HG02973 (cell line): ENCODE results near the gene POLR3E.
"Not testable (repeated sequence)": the region's sequence is repeated elsewhere in the genome, so short reads cannot be mapped to it uniquely, and the experiment has no call there.

ENCODE experiments used
- ATAC-seq: cut with Tn5 transposase; IDR thresholded peaks from one replicate; pipeline ENCODE4 v1.9.1; 2021; ENCODE audit warnings: moderate library complexity; ENCODE audit not compliant: unreplicated experiment

POLR3E gene

DNA sequence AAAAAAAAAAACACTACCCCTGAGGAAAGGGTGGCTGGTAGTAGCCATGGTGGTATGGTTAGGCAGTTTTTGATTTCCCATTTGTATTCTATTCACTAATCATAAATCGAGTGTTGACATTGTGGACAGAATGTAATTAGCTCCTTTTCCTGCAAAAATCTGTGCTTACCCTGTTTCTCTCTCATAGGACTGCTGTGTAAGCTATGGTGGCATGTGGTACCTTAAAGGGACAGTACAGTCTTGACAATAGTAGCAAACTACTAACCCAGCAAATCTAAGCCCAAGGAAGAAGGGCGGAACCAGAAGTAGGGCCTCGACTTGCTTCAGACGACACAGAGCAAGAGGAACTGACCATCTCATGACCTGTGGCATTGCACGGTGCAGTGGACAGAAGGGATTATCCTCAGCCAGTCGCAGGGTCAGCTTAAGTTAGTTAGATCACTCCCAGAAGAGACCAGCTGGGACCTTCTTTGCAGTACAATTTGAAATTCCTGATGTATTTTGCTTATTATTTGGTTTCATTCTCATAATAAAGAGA is 36.3 kb downstream of the POLR3E start:
- ATAC-seq, result no peak

DNA sequence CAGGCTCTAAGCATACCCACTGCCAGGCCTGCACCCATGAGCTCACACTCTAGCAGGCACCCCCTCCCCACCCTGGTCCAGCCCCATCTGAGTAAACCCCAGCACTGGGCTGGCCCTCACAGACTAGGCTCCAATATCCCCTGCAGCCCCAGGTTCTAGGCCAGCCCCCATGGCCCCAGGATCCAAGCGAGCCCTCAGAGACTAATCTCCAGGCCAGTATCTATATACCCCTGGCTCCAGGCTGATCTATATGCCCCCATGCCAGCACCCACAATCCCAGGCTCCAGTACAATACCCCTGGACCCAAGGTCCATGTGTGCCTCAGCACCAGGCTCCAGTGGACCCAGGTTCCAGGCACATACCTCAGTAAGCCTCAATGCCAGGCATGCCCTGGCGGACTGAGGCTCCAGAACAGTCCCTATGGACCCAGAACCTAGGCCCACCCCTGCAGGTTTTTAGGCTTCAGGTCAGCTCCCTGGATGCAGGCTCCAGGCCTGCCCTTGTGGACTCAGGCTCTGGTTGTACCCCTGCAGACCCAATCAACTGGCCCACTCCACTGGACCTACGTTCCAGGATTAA is 38.5 kb downstream of the POLR3E start:
- ATAC-seq, result no peak

DNA sequence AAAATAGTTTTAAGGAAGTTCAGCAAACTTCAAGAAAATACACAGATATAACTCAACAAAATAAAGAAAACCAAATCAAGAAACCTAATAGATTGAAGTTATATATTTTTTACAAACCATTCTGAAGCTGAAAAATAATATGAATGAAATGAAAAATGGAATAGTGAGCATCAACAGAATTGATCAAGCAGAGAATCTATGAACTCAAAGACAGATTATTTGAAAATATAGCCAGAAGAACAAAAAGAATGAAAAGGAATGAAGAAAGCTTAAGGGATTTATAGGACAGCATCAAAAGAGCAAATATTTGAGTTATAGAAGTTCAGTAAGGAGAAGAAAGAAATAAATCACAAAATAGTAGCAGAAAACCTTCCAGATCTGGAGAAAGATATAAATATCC is 39.4 kb downstream of the POLR3E start:
- ATAC-seq, result no peak

DNA sequence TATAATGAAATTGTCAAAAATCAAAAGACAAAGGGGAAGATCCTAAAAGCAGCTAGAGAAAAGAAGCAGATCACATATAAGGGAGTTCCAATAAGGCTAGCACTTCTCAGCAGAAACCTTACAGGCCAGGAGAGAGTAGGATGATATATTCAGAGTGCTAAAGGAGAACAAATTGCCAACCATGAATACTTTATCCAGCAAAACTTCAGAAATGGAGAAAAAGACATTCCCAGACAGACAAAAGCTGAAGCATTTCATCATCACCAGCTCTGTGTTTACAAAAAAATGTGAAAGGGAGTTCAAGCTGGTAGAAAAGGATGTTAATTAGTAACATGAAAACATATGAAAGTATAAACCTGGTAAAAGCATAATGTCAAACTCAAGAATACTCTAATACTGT is 39.8 kb downstream of the POLR3E start:
- no peak for ATAC-seq

DNA sequence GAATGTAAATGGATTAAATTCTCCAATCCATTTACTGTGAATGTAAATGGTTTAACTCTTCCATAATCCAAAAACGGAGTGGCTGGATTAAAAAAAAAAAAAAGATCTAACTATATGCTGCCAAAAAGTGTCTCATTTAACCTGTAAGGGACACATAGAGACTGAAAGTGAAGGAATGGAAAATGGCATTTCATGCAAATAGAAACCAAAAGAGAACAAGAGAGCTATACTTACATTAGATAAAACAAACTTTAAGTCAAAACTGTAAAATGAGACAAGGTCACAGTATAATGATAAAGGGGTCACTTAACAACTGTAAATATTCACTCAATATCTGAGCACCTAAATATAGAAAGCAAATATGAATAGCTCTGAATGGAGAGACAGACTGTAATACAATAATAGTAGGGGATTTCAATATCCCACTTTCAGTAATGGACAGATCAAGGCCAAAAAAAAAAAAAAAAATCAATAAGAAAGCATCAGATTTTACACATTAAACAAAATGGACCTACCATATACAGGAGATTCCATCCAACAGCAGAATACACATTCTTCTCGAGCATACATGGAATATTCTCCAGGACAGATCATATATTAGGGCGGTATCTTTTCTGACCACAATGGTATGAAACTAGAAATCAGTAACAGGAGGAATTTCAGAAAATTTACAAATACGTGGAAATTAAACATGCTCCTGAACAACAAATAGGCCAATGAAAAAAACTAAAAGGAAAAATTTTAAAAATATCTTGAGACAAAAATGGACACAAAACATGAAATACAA is 40.8 kb downstream of the POLR3E start:
- no peak for ATAC-seq

DNA sequence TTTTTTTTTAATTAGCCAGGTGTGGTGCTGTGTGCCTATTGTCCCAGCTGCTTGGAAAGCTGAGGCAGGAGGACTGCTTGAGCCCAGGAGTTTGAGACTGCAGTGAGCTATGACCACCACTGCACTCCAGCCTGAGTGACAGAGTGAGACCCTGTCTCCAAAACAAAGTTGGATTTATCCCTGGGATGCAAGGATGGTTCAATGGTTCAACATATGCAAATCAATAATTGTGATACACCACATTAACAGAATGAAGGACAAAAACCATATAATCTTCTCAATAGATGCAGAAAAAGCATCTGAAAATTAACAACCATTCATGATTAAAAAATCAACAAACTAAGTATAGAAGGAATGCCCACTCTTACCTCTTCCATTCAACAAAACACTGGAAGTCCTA is 43.7 kb downstream of the POLR3E start:
- ATAC-seq, result no peak

DNA sequence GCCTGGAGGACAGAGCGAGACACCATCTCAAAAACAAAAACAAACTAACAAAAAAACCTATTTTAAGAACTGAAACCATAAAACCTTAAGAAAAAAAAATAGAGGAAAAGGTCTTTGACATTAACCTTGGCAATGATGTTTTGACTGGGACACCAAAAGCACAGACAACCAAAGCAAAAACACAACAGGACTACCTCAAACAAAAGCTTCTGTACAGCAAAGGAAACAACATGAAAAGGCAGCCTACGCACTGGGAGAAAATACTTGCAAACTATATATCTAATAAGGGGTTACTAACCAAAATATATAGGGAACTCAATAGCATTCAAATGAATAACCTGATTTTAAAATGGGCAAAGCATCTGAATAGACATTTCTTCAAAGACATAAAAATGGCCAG is 44.9 kb downstream of the POLR3E start:
- ATAC-seq, result no peak

DNA sequence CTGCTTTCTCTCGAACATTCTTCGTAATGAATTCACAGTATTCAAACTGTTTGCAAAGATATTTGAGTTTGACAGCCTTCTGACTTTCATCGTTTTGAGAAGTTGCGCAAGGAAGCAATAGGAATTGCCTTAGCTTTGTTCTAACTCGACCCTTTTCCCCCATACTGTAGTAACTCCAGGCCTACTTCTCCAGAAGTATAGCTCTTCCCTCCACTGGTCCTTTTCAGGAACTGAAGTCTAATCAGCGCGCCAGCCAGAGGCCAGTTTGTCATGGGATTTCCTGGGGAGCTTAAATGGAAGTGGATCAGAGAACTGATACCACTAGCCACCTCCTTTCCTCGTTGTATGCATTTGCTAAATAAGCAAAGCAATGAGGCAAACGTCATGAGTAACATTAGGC is 49.3 kb downstream of the POLR3E start:
- no peak for ATAC-seq

DNA sequence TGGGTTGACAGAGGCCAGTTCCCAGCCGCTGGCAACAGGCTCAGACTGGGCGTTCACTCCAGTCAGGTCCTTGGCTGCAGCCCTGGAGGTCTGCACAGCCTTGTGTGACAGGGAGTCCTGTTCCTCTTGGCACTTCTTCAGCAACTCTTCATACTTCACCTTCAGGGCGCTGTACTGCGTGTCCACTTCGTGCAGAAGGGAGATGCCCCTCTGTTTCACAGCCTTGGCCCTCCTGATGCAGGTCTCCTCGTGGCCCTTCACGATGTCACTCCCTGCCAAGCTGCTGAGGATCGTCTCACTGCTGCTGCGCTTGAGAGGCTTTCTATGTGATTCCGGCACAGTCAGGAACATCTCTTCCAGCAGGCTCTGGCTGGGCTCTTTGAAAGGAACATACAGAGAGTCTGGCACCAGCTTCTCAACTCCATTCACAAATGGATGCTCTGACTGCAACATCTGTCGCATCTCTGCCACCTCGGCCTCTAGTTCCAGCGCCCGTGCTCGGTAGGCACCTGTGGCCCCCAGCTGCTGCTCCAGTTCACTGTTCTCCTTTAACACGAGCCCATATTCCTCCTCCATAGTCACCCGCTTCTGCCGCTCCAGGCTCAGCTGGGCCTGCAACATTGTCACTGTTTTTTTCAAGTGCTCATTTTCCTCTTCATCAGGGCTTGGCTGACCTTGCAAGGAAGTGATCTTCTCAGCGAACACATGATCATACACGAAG is 50.1 kb downstream of the POLR3E start:
- no peak for ATAC-seq

DNA sequence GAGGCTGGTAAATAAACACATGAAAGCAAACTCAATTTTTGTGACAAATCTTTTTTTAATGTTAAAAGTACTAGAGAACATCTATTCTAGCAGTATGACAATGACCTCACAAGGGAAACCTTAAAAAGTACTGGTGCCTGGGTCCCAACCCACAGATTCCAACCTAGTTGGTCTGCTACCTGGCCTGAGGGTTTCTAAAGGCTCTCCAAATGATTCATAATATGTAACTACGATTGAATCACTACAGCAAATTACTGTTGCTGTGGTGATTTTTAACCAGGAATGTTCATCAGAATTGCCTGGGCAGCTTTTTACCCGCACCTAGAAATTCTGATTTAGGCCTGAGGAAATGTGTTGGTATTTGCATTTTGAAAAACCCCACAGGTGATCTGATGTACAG is 51.1 kb downstream of the POLR3E start:
- ATAC-seq, result no peak

DNA sequence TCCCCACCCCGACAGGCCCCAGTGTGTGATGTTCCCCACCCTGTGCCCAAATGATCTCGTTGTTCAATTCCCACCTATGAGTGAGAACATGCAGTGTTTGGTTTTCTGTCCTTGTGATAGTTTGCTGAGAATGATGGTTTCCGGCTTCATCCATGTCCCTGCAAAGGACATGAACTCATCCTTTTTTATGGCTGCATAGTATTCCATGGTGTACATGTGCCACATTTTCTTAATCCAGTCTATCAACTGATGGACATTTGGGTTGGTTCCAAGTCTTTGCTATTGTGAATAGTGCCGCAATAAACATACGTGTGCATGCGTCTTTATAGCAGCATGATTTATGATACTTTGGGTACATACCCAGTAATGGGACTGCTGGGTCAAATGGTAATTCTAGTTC is 53.8 kb downstream of the POLR3E start:
- ATAC-seq, result not testable (repeated sequence)

DNA sequence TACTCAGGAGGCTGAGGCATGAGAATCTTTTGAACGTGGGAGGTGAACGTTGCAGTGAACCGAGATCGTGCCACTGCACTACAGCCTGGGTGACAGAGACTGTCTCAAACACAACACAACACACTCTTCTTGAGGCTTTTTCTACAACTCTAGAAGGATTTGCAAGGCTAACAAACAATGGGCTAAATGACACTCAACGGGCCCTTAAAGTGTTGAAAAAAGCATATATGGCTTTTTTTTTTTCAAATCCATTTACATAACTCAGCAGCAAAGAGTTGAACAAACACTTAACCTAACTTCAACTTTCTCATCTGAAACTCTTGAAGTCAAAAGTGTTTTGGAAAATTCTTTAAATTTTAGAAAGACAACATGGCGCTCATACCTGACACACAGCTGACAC is 54.9 kb downstream of the POLR3E start:
- no peak for ATAC-seq

DNA sequence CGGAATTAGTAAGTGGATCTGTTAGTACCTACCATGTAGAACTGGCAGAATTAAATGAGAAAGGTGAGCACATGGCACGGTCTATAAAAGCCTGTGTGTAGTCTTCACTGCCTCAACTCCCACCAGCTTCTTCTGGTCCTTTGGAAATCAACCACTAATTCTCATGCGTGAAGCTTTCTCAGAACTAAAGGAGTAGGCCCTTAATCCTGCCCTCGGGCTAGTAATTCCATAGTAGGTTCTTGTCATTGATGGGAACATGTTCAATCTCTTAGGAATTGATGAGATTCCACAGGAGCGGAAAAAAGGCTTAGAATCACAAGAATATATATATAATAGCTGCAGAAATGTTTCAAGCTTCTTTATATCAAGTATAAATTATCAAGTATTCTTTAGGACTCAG is 55.5 kb downstream of the POLR3E start:
- no peak for ATAC-seq

DNA sequence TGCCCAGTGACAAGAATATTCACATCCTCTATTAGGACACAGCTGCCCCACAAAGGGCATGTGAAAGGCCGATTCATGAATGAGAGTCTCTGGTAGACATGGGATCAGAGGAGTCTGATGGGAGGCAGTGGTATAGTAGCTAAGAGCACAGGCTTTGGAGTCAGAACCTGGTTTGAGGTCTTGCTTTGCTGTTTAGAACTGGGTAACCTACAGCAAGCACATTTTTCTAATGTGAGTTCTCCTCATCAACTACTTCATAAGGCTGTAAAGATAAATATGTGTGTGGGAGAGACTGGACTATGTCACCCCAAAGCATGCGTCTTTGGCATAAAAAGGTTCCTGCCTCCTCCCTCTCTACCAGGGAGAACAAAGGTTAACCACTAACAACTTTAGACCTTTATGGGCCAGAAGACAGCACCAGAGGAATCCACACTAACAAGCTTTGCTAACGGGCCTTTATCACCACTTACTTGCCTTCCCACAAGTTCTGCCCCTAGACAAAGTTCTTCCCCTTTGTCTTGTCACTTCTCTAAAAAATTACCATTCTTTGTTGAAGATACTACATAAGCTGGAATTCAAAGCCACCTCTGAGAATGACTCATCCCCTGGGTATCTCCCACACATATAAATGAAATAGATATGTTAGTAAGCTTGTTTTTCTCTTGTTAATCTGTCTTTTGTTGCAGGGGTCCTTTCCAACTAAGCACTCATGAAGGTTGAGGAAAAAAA is 56.1 kb downstream of the POLR3E start:
- ATAC-seq, result no peak

DNA sequence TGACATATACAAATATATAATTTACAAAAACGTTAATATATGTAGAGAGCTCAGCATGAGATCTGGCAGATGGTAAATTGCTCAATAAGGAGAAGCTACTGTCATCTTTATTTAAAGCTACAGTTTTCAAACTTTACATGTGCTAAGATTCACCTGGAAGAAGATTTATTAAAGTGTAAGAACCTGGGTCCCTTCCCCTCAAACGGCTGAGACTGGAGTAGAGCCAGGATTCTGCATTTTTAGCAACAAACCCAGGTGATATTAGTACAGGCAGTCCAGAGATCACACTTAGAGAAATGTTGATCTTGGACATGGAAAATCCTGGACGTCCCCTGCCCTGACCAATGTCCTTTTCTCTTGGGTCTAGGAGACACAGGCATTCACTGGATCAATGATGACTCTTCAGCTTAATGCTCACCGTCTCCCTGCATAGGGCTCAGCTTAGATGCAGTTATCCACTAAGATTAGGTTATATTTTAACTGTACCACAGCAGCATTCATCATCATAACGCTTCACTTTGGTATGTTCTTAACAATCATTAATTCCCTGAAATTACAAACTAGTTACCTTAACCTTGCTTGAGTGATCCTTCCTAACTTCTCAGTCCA is 56.8 kb downstream of the POLR3E start:
- no peak for ATAC-seq

DNA sequence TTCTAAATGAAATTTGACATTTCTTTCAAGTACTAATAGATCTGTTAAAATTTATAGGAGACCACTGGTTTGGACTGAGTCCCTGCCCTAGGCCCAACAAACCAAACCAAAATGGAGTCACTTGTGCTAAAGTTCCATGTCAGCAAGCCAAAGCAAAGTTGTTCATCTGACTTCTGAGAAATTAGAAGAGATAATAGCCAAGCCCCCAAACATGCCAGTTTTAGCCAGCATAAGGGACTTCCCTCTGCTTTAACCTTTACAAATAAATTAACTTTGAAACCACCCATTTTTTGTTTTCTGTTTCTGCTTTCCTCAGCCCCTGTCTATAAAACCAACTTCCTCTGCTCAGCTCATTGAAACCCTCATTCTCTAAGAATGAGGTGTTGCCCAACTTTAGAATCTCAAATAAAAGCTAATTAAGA is 58.3 kb downstream of the POLR3E start:
- no peak for ATAC-seq

DNA sequence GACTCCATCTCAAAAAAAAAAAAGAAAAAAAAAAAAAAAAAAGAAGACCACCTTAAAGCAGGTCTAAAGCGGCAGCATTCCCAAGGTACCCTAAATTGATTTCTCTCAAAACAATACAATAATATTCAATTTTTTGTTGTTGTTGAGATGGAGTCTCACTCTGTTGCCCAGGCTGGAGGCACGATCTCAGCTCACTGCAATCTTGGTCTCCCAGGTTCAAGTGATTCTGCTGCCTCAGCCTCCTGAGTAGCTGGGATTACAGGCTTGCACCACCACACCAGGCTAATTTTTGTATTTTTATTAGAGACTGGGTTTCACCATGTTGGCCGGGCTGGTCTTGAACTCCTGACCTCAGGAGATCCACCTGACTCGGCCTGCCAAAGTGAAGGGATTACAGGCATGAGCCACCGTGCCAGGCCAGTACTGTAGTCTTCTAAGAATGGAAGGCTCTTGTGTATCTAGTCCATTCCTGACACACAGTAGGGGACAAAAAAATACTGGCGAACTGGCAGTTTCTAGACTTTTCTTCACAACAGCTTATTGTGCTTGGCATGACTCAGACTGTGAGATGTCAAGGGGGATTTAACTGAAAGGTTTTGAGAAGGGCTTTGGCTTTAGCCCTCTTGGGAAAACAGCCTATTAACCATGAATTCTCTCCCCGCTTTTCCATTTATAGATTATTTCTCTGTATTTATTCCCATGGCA is 59.9 kb downstream of the POLR3E start:
- no peak for ATAC-seq

DNA sequence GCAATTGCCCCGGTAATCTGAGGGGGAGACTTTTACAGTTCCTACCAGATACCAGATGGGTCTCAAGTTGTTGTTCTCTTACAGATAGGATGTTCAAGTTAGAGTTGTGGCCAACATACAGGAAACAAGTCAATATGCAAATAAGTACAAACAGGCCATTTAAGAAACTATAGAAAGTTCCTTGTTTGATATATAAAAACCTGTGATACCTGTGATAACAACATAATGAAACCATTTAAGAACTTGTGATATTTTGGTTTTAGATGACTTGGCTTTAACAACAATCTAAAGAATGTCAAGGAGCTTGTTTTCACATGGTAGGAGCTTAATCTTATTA is 60.4 kb downstream of the POLR3E start:
- ATAC-seq, result no peak

DNA sequence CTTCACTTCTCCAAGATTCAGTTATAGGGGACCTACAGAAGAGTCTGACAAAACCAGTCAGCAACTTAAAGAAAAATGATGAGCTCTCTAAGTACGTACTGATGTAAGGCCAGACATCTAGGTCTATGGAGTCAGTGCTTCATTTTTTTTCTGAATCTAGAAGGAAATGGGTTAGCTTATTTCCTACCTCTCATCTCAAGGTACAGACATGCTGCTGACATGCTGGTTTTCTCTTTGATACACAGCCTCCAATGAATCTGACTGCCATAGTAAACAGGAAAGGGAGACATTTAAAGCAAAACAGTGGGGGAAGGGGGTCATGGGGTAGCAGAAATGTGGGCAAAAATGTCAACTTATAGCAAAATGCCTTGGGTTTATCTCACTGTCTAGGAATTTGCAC is 60.8 kb downstream of the POLR3E start:
- no peak for ATAC-seq

DNA sequence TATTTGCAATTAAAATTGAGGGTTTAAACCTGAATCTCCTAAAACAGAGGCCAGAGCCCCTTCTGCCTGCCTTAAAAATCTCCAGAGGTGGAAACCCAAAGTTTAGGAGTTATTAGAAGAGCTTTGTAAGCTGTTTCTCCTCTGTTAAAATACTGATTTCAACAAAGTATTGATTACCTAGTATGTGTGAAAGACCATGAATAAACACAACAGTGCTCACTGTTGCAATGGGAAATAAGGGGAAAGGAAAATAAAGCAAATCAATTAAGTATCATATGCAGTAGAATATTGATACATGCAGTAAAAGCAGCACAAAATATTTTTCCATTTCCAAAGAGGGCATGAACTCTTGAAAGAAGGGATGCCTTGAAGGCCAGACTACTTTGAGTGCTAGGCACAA is 62.5 kb downstream of the POLR3E start:
- ATAC-seq, result no peak
